GM23338 (cell line): ENCODE results near the gene PARP2. TPM values are rescaled to one million over a fixed set of nuclear protein-coding genes. Genes with fewer than 3 reads are reported as not detected.

Experiments used
- ATAC-seq: fragments of 200-7000 bp; cut with Tn5 transposase; 3 replicates; pipeline ENCODE4 v1.9.1; 2020
- DNase-seq: peaks from one replicate; pipeline ENCODE4 v3.0.0-alpha.2; 2015; ENCODE audit warnings: low spot score
- H2AFZ ChIP-seq: fragments of 200-600 bp; sonication (generic); 2 replicates; pipeline ENCODE4 v1.8.0; 2016; ENCODE audit warnings: antibody characterized with exemption, mild to moderate bottlenecking, moderate library complexity
- H3F3A ChIP-seq: fragments of 200-600 bp; sonication (generic); replicated peaks from 2 replicates; pipeline ENCODE4 v1.8.0; 2017; ENCODE audit warnings: antibody characterized with exemption, mixed run types, low read depth
- H3K27ac ChIP-seq: fragments of 200-600 bp; sonication (generic); 2 replicates; pipeline ENCODE4 v1.6.1; 2016; ENCODE audit warnings: low read depth
- H3K27me3 ChIP-seq: fragments of 200-600 bp; sonication (generic); 2 replicates; pipeline ENCODE4 v1.8.0; 2016; ENCODE audit warnings: mild to moderate bottlenecking, mixed run types, moderate library complexity; ENCODE audit not compliant: insufficient read depth
- H3K36me3 ChIP-seq: fragments of 200-600 bp; sonication (generic); 2 replicates; pipeline ENCODE4 v1.8.0; 2016; ENCODE audit warnings: mild to moderate bottlenecking; ENCODE audit not compliant: insufficient read depth
- H3K4me1 ChIP-seq: fragments of 200-600 bp; sonication (generic); 2 replicates; pipeline ENCODE4 v1.8.0; 2016; ENCODE audit warnings: mild to moderate bottlenecking, moderate library complexity; ENCODE audit not compliant: insufficient read depth
- H3K4me2 ChIP-seq: fragments of 200-600 bp; sonication (generic); 2 replicates; pipeline ENCODE4 v1.7.1; 2017; ENCODE audit warnings: mixed run types
- H3K4me3 ChIP-seq: fragments of 200-600 bp; sonication (generic); 2 replicates; pipeline ENCODE4 v1.6.1; 2016; ENCODE audit warnings: mixed run types
- H3K79me2 ChIP-seq: fragments of 200-600 bp; sonication (generic); replicated peaks from 2 replicates; pipeline ENCODE4 v1.8.0; 2017; ENCODE audit warnings: mild to moderate bottlenecking; ENCODE audit not compliant: insufficient read depth
- H3K9me2 ChIP-seq: fragments of 200-600 bp; sonication (generic); 2 replicates; pipeline ENCODE4 v1.8.0; 2017; ENCODE audit not compliant: insufficient read depth
- H4K20me1 ChIP-seq: fragments of 200-600 bp; sonication (generic); replicated peaks from 2 replicates; pipeline ENCODE4 v1.8.0; 2017; ENCODE audit warnings: mild to moderate bottlenecking; ENCODE audit not compliant: insufficient read depth
- H3K27ac Mint-ChIP-seq: 2 replicates; pipeline ENCODE4 v1.8.0; 2020; ENCODE audit warnings: inconsistent platforms, mild to moderate bottlenecking, moderate library complexity, mixed read lengths
- H3K27me3 Mint-ChIP-seq: 3 replicates; pipeline ENCODE4 v1.8.0; 2022; ENCODE audit warnings: low read depth, mild to moderate bottlenecking, moderate library complexity, mixed read lengths, inconsistent platforms; ENCODE audit not compliant: insufficient read depth, poor library complexity
- H3K36me3 Mint-ChIP-seq: 3 replicates; pipeline ENCODE4 v1.8.0; 2021; ENCODE audit warnings: low read depth, mild to moderate bottlenecking, inconsistent platforms, moderate library complexity, mixed read lengths
- H3K4me1 Mint-ChIP-seq: 3 replicates; pipeline ENCODE4 v1.8.0; 2020; ENCODE audit warnings: mild to moderate bottlenecking, inconsistent platforms, mixed read lengths
- H3K4me3 Mint-ChIP-seq: 3 replicates; pipeline ENCODE4 v1.8.0; 2021; ENCODE audit warnings: moderate library complexity, mild to moderate bottlenecking, inconsistent platforms, mixed read lengths
- H3K9me3 Mint-ChIP-seq: 3 replicates; pipeline ENCODE4 v1.8.0; 2020; ENCODE audit warnings: moderate library complexity, mild to moderate bottlenecking, inconsistent platforms, mixed read lengths
- CREB1 ChIP-seq: fragments of 250-450 bp; sonication (Bioruptor Pico); IDR thresholded peaks from 2 replicates; pipeline ENCODE4 v1.5.0; 2020; ENCODE audit warnings: low read depth, mild to moderate bottlenecking, moderate library complexity
- EZH2 ChIP-seq: fragments of 200-600 bp; sonication (generic); IDR thresholded peaks from one replicate; pipeline ENCODE4 v1.8.0; 2017; ENCODE audit warnings: antibody characterized with exemption, mild to moderate bottlenecking, low read depth; ENCODE audit not compliant: unreplicated experiment
- EZH2phosphoT487 ChIP-seq: fragments of 200-600 bp; sonication (generic); IDR thresholded peaks from one replicate; pipeline ENCODE4 v1.8.1; 2018; ENCODE audit warnings: antibody characterized with exemption; ENCODE audit not compliant: unreplicated experiment
- JUNB ChIP-seq: IDR thresholded peaks from one replicate; pipeline ENCODE4 v1.6.1; 2016; ENCODE audit warnings: antibody characterized with exemption; ENCODE audit not compliant: unreplicated experiment
- POLR2AphosphoS5 ChIP-seq: IDR thresholded peaks from 2 replicates; pipeline ENCODE4 v1.6.1; 2016; ENCODE audit warnings: antibody characterized with exemption, low read depth
- STAT1 ChIP-seq: IDR thresholded peaks from one replicate; pipeline ENCODE4 v1.6.1; 2016; ENCODE audit warnings: antibody characterized with exemption; ENCODE audit not compliant: unreplicated experiment
- ZNF114 ChIP-seq: fragments of 250-450 bp; sonication (Bioruptor Pico); IDR thresholded peaks from 2 replicates; pipeline ENCODE4 v1.5.0; 2020; ENCODE audit warnings: mild to moderate bottlenecking, moderate library complexity
- polyA plus RNA-seq: library from polyadenylated mRNA; unstranded; fragments of >200 nt; fragmentation: Nextera tagmentation; extraction: Ambion mirVana; gene quantifications from 2 replicates; pipeline ENCODE4 v1.2.1, GENCODE V29; 2016
- total RNA-seq: library from RNA; depleted of rRNA; stranded (reverse); fragments of >200 nt; shearing (Covaris generic); gene quantifications from 2 replicates; pipeline ENCODE4 v1.2.3, GENCODE V29; 2014
- TF ChIP-seq, protein P1 (sequence below): fragments of 250-450 bp; sonication (Bioruptor Pico); IDR thresholded peaks from 2 replicates; pipeline ENCODE4 v1.5.0; 2020; ENCODE audit warnings: mild to moderate bottlenecking, moderate library complexity

Gene PARP2
- total and polyA plus RNA-seq, 2 experiments from 2014 or later: 27.8 to 42.7 TPM

DNA sequence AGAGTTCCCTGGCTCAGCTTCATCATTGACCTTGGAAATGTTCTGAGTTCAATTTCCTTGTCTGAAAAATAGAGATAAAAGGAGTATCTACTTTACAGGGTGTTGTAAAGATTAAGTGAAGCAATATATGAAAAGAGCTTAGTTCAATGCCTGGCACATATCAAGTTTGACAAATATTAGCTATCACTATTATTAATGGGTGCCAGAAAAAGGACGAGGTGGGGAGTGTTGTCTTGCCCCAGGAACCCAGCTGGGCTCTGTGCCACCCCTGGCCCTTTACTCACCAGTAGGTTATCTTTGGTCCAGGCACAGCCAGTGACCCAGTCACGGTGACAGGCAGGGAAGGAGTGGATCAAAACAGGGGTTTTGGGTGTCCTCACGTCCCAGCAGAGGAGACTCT, 32.0 kb downstream of the PARP2 start (continued):
- TF ChIP-seq, protein P1, sequence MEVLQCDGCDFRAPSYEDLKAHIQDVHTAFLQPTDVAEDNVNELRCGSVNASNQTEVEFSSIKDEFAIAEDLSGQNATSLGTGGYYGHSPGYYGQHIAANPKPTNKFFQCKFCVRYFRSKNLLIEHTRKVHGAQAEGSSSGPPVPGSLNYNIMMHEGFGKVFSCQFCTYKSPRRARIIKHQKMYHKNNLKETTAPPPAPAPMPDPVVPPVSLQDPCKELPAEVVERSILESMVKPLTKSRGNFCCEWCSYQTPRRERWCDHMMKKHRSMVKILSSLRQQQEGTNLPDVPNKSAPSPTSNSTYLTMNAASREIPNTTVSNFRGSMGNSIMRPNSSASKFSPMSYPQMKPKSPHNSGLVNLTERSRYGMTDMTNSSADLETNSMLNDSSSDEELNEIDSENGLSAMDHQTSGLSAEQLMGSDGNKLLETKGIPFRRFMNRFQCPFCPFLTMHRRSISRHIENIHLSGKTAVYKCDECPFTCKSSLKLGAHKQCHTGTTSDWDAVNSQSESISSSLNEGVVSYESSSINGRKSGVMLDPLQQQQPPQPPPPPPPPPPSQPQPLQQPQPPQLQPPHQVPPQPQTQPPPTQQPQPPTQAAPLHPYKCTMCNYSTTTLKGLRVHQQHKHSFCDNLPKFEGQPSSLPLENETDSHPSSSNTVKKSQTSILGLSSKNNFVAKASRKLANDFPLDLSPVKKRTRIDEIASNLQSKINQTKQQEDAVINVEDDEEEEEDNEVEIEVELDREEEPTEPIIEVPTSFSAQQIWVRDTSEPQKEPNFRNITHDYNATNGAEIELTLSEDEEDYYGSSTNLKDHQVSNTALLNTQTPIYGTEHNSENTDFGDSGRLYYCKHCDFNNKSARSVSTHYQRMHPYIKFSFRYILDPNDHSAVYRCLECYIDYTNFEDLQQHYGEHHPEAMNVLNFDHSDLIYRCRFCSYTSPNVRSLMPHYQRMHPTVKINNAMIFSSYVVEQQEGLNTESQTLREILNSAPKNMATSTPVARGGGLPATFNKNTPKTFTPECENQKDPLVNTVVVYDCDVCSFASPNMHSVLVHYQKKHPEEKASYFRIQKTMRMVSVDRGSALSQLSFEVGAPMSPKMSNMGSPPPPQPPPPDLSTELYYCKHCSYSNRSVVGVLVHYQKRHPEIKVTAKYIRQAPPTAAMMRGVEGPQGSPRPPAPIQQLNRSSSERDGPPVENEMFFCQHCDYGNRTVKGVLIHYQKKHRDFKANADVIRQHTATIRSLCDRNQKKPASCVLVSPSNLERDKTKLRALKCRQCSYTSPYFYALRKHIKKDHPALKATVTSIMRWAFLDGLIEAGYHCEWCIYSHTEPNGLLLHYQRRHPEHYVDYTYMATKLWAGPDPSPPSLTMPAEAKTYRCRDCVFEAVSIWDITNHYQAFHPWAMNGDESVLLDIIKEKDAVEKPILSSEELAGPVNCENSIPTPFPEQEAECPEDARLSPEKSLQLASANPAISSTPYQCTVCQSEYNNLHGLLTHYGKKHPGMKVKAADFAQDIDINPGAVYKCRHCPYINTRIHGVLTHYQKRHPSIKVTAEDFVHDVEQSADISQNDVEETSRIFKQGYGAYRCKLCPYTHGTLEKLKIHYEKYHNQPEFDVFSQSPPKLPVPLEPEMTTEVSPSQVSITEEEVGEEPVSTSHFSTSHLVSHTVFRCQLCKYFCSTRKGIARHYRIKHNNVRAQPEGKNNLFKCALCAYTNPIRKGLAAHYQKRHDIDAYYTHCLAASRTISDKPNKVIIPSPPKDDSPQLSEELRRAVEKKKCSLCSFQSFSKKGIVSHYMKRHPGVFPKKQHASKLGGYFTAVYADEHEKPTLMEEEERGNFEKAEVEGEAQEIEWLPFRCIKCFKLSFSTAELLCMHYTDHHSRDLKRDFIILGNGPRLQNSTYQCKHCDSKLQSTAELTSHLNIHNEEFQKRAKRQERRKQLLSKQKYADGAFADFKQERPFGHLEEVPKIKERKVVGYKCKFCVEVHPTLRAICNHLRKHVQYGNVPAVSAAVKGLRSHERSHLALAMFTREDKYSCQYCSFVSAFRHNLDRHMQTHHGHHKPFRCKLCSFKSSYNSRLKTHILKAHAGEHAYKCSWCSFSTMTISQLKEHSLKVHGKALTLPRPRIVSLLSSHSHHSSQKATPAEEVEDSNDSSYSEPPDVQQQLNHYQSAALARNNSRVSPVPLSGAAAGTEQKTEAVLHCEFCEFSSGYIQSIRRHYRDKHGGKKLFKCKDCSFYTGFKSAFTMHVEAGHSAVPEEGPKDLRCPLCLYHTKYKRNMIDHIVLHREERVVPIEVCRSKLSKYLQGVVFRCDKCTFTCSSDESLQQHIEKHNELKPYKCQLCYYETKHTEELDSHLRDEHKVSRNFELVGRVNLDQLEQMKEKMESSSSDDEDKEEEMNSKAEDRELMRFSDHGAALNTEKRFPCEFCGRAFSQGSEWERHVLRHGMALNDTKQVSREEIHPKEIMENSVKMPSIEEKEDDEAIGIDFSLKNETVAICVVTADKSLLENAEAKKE (CRISPR knock-in tag): no peak

DNA sequence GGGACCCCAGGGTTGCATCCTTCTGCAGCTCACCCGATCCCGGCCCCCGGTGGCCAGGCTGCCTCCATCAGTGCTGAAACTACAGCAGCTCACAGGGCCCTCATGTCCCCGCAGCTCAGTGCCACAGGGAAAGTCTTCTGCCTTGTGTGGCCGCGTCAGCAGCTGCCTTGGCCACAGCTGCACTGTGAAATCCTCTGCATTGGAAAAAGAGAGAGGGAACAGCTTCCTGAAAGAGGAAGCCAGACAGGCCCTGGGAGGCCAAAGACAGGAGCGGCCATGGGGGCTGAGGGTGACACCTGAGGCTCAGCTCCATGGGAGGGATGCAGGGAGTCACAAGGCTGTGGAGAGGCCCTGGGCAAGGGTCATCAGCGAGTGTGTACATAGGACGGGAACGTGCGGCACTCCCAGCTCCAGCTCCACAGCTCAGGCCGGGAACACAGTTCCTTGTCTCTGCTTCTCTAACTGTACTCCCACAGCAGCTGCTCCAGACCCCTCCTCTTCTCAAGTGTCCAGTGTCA, 32.7 kb downstream of the PARP2 start:
- Histone ChIP-seq H3K36me3 (peaks cover 14% of the 10 kb centered on the region; the same call in 1 of the 2 replicates), H3K4me1 (no peaks in the 10 kb centered on the region), H3K27me3 (no peaks in the 10 kb centered on the region), H4K20me1 (no peaks in the 10 kb centered on the region; the same call in 1 of the 2 replicates), H2AFZ (no peak overlapping the region), H3K79me2 (no peaks in the 10 kb centered on the region), H3K4me2 (no peak overlapping the region), H3K9me2 (no peaks in the 10 kb centered on the region), H3F3A (no peaks in the 10 kb centered on the region), H3K27ac (no peak overlapping the region), H3K4me3 (no peak overlapping the region)
- Mint-ChIP-seq H3K27me3 (peaks cover 3% of the 10 kb centered on the region), H3K4me1 (no peaks in the 10 kb centered on the region), H3K36me3 (peaks cover 50% of the 10 kb centered on the region), H3K9me3 (no peaks in the 10 kb centered on the region), H3K27ac (no peak overlapping the region), H3K4me3 (no peak overlapping the region)
- no peak for ATAC-seq
- DNase-seq: no peak
- TF ChIP-seq EZH2 (no peak), CREB1 (no peak), ZNF114 (CRISPR knock-in tag) (no peak), JUNB (no peak), EZH2phosphoT487 (no peak), POLR2AphosphoS5 (no peak), STAT1 (no peak)
- TF ChIP-seq, protein P1 (CRISPR knock-in tag): no peak
